Liver (tissue), 9 donors: Measurements from ENCODE around the gene ZNF701. TPM values are rescaled to one million over a fixed set of nuclear protein-coding genes. Genes with fewer than 3 reads are reported as not detected.

Experiments used
- DNase-seq: peaks from one replicate; pipeline ENCODE4 v3.0.0-alpha.2; 2017; ENCODE audit warnings: low spot score
- H3K27ac ChIP-seq, 2 donors: one replicate each; pipeline ENCODE4 v1.7.0; 2013; ENCODE audit warnings: inconsistent platforms in 2 of 2, low read length in 2 of 2, control low read depth in 1 of 2, low read depth in 1 of 2, mild to moderate bottlenecking in 1 of 2
- H3K27me3 ChIP-seq, 4 donors: one replicate each; pipeline versions ENCODE4 v1.6.1 to v1.7.0; 2013; ENCODE audit warnings: low read length in 3 of 4, inconsistent platforms in 1 of 4, mild to moderate bottlenecking in 1 of 4, moderate library complexity in 1 of 4; ENCODE audit not compliant: control insufficient read depth in 4 of 4, insufficient read depth in 4 of 4
- H3K36me3 ChIP-seq, 4 donors: one replicate each; pipeline versions ENCODE4 v1.6.1 to v1.7.0; 2013; ENCODE audit warnings: low read length in 3 of 4, mild to moderate bottlenecking in 3 of 4, low read depth in 1 of 4, moderate library complexity in 1 of 4; ENCODE audit not compliant: control insufficient read depth in 4 of 4, insufficient read depth in 3 of 4
- H3K4me1 ChIP-seq, 4 donors: one replicate each; pipeline versions ENCODE4 v1.6.1 to v1.7.0; 2013; ENCODE audit warnings: low read length in 3 of 4, mild to moderate bottlenecking in 3 of 4, moderate library complexity in 1 of 4; ENCODE audit not compliant: control insufficient read depth in 4 of 4, insufficient read depth in 4 of 4
- H3K4me3 ChIP-seq, 3 donors: one replicate each; pipeline versions ENCODE4 v1.6.1 to v1.7.0; 2013; ENCODE audit warnings: low read length in 3 of 3, control low read depth in 1 of 3, low read depth in 1 of 3, mild to moderate bottlenecking in 1 of 3
- H3K9ac ChIP-seq, 2 donors: one replicate each; pipeline ENCODE4 v1.7.0; 2013; ENCODE audit warnings: low read length in 2 of 2, mild to moderate bottlenecking in 2 of 2, moderate library complexity in 2 of 2, control low read depth in 1 of 2, low read depth in 1 of 2
- H3K9me3 ChIP-seq, 4 donors: one replicate each; pipeline versions ENCODE4 v1.6.1 to v1.7.0; 2013; ENCODE audit warnings: low read length in 3 of 4; ENCODE audit not compliant: control insufficient read depth in 4 of 4
- EGR1 ChIP-seq, 2 donors: IDR thresholded peaks; 2 replicates each; pipeline ENCODE4 v1.6.1; 2016 to 2018; ENCODE audit warnings: antibody characterized with exemption in 2 of 2, low read depth in 2 of 2
- FOXA1 ChIP-seq: IDR thresholded peaks from 2 replicates; pipeline ENCODE4 v1.6.1; 2016; ENCODE audit warnings: antibody characterized with exemption
- GABPA ChIP-seq, 2 donors: IDR thresholded peaks in 1 of 2; conservative IDR thresholded peaks in 1 of 2; 2 replicates each; pipeline ENCODE4 v1.6.1; 2016; ENCODE audit warnings: antibody characterized with exemption in 2 of 2, mild to moderate bottlenecking in 1 of 2, moderate library complexity in 1 of 2
- HNF4A ChIP-seq, 2 donors: conservative IDR thresholded peaks; 2 replicates each; pipeline ENCODE4 v1.6.1; 2016; ENCODE audit warnings: antibody characterized with exemption in 2 of 2, mild to moderate bottlenecking in 2 of 2
- JUND ChIP-seq, 2 donors: IDR thresholded peaks; 2 replicates each; pipeline ENCODE4 v1.6.1; 2016; ENCODE audit warnings: antibody characterized with exemption in 2 of 2
- NR2F2 ChIP-seq: IDR thresholded peaks from 2 replicates; pipeline ENCODE4 v1.6.1; 2016; ENCODE audit warnings: antibody characterized with exemption
- RAD21 ChIP-seq, 2 donors: IDR thresholded peaks; 2 replicates each; pipeline ENCODE4 v1.6.1; 2016; ENCODE audit warnings: antibody characterized with exemption in 2 of 2, mild to moderate bottlenecking in 2 of 2
- SP1 ChIP-seq: IDR thresholded peaks from 2 replicates; pipeline ENCODE4 v1.6.1; 2018; ENCODE audit warnings: antibody characterized with exemption, mild to moderate bottlenecking
- TAF1 ChIP-seq: conservative IDR thresholded peaks from 2 replicates; pipeline ENCODE4 v1.6.1; 2016; ENCODE audit warnings: antibody characterized with exemption, mild to moderate bottlenecking
- WGBS: extraction: QIAGEN DNeasy Blood & Tissue Kit; methylation state at CpG from one replicate; pipeline ENCODE4 v1.1.7; 2013; 5-methylcytosine and 5-hydroxymethylcytosine counted together
- polyA plus RNA-seq, 2 donors: library from polyadenylated mRNA; stranded (reverse) in 1 of 2; unstranded in 1 of 2; fragments of 200-250 nt in 1 of 2; fragments of >200 nt in 1 of 2; fragmentation: Nextera tagmentation in 1 of 2; extraction: Ambion mirVana in 1 of 2; gene quantifications; one replicate each; pipeline versions ENCODE4 v1.2.1 to v1.2.3, GENCODE V29; 2013 to 2015
- total RNA-seq, 2 donors: library from RNA; depleted of rRNA; stranded (reverse); fragments of >200 nt; gene quantifications; one replicate each; pipeline ENCODE4 v1.2.3, GENCODE V29; 2014
- TF ChIP-seq, protein P1 (sequence below): fragments of 150-350 bp; IDR thresholded peaks from 2 replicates; pipeline ENCODE4 v1.5.1; 2017; ENCODE audit warnings: improper control_type of control experiment, low read depth, low read length; ENCODE audit not compliant: missing input control
- TF ChIP-seq, protein P2 (sequence below): IDR thresholded peaks from 2 replicates; pipeline ENCODE4 v1.6.1; 2016; ENCODE audit warnings: antibody characterized with exemption
- TF ChIP-seq, protein P3 (sequence below): IDR thresholded peaks from 2 replicates; pipeline ENCODE4 v1.6.1; 2016; ENCODE audit warnings: antibody characterized with exemption, mild to moderate bottlenecking
- donor health status: healthy.
- donor health status: healthy.
- donor health status: healthy.
- donor health status: healthy.
- donor health status: healthy.

The ZNF701 gene
- total RNA-seq = 10 to 100 TPM in 1 of 2 donors, 1 to 10 TPM in 1; 4.9 to 12.8 TPM
- polyA plus RNA-seq = 1 to 10 TPM in 1 of 2 donors, under 1 TPM in 1; 0.75 to 1.1 TPM

DNA sequence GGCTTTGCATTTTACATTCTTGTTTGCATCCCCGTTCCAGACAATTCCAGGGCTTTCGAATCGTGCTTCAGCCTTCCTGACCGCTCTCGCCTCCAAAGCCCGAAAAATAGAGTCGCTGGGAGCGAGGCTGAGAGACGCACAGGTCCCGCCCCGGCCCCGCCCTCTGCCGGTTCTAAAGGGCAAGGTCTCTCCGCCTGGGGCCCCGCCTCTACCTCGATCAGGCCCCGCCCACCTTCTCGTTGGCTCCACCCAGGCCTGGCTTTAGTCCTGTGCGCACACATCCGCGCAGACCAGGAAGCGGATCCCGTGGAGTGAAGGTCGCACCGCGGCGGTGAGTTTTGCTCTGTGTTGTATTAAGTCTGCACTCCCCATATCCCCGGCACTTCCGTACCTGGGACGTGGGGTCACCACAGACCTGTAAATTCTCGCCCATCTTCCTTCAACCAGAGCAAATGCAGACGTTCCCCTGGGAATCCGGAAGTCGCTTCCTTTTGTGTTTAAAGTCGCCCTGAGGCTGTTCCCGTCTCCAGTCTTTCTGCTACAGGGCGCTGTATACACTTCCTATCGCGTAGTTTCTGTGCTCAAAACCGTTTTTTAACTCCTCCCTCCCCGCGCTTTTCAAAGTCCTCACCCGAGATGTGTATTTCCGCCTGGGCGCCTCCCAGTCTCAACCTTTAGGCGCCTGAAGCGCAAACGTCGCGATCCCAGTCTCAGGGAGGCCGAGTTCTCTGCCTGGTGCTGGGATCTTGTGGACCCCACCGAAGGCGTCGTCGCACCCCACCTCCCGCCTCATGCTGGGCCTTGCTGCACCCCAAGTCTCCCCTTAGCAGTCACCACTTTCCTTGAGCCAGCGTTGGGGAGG is at the start of gene ZNF701:
Gene ZNF701, plus strand, starts transcription at position 288 of the 862 bp plus-strand sequence. CDS start 3,861 bp downstream, outside the sequence.
- Histone ChIP-seq H3K4me3 (peak within 1 kb of the TSS; percentile 55 to 80 (median 71)), H3K36me3 (peaks cover 0 to 8% (median 4%) of the 10 kb centered on the region in 4 donors), H3K9ac (peak within 1 kb of the TSS in 1 of 2 donors; percentile 51), H3K9me3 (peaks cover 28 to 61% (median 34%) of the 10 kb centered on the region in 4 donors), H3K4me1 (peaks cover 0 to 2% (median 0%) of the 10 kb centered on the region in 4 donors), H3K27me3 (no peaks in the 10 kb centered on the region), H3K27ac (peak within 1 kb of the TSS in 1 of 2 donors; percentile 73)
- DNase-seq = peak; percentile 99
- 4% methylated on average over 57 of the region's 57 CpGs for whole genome bisulfite sequencing
- TF ChIP-seq, protein P1, sequence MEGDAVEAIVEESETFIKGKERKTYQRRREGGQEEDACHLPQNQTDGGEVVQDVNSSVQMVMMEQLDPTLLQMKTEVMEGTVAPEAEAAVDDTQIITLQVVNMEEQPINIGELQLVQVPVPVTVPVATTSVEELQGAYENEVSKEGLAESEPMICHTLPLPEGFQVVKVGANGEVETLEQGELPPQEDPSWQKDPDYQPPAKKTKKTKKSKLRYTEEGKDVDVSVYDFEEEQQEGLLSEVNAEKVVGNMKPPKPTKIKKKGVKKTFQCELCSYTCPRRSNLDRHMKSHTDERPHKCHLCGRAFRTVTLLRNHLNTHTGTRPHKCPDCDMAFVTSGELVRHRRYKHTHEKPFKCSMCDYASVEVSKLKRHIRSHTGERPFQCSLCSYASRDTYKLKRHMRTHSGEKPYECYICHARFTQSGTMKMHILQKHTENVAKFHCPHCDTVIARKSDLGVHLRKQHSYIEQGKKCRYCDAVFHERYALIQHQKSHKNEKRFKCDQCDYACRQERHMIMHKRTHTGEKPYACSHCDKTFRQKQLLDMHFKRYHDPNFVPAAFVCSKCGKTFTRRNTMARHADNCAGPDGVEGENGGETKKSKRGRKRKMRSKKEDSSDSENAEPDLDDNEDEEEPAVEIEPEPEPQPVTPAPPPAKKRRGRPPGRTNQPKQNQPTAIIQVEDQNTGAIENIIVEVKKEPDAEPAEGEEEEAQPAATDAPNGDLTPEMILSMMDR = peak; percentile 21
- TF ChIP-seq, protein P2, sequence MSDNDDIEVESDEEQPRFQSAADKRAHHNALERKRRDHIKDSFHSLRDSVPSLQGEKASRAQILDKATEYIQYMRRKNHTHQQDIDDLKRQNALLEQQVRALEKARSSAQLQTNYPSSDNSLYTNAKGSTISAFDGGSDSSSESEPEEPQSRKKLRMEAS = peak; percentile 11
- TF ChIP-seq FOXA1 (no peak), JUND (IDR thresholded peaks at IDR 0.05) (no peak), SP1 (peak; percentile 51), GABPA (IDR thresholded peaks at IDR 0.05 in 1 of 2, conservative IDR thresholded peaks at IDR 0.05 in 1 of 2) (no peak), RAD21 (IDR thresholded peaks at IDR 0.05) (peak; percentile 25 to 38), TAF1 (no peak), NR2F2 (peak; percentile 36)

DNA sequence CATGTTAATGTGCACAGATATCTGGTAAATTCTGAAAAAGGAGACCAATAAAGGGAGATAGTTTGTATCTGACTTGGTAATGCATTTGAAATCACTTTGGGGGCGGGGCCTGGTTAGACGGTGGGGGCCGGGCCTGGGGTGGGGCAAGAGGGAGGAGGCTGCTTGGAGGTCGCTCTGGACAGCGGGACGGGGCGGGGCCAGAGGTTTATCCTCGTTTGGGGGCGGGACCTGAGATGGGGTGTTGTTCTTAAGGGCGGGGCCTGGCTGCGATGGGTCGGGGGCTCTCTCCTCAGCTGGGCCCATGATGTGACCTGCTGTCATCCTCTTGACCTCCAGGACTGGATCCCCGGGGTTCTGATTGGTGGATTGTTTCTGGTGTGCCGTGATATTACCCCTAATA is 47.5 kb upstream of the ZNF701 start:
- Histone ChIP-seq H3K9me3 (peaks cover 19 to 45% (median 27%) of the 10 kb centered on the region in 4 donors), H3K36me3 (no peaks in the 10 kb centered on the region), H3K4me1 (peaks cover 0 to 4% (median 3%) of the 10 kb centered on the region in 4 donors), H3K4me3 (no peak overlapping the region), H3K9ac (no peak overlapping the region), H3K27ac (no peak overlapping the region), H3K27me3 (peaks cover 0 to 3% (median 0%) of the 10 kb centered on the region in 4 donors)
- no peak for TF ChIP-seq JUND (IDR thresholded peaks at IDR 0.05)
- TF ChIP-seq NR2F2 = no peak
- TF ChIP-seq TAF1 = no peak
- TF ChIP-seq, protein P2 = no peak
- TF ChIP-seq RAD21 (IDR thresholded peaks at IDR 0.05) = no peak
- TF ChIP-seq, protein P3, sequence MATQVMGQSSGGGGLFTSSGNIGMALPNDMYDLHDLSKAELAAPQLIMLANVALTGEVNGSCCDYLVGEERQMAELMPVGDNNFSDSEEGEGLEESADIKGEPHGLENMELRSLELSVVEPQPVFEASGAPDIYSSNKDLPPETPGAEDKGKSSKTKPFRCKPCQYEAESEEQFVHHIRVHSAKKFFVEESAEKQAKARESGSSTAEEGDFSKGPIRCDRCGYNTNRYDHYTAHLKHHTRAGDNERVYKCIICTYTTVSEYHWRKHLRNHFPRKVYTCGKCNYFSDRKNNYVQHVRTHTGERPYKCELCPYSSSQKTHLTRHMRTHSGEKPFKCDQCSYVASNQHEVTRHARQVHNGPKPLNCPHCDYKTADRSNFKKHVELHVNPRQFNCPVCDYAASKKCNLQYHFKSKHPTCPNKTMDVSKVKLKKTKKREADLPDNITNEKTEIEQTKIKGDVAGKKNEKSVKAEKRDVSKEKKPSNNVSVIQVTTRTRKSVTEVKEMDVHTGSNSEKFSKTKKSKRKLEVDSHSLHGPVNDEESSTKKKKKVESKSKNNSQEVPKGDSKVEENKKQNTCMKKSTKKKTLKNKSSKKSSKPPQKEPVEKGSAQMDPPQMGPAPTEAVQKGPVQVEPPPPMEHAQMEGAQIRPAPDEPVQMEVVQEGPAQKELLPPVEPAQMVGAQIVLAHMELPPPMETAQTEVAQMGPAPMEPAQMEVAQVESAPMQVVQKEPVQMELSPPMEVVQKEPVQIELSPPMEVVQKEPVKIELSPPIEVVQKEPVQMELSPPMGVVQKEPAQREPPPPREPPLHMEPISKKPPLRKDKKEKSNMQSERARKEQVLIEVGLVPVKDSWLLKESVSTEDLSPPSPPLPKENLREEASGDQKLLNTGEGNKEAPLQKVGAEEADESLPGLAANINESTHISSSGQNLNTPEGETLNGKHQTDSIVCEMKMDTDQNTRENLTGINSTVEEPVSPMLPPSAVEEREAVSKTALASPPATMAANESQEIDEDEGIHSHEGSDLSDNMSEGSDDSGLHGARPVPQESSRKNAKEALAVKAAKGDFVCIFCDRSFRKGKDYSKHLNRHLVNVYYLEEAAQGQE = no peak
- no peak for TF ChIP-seq EGR1 (IDR thresholded peaks at IDR 0.05; ENCODE audit: low read depth in 2 of 2)
- no peak for TF ChIP-seq FOXA1
- TF ChIP-seq HNF4A (conservative IDR thresholded peaks at IDR 0.05) = no peak
- DNase-seq = no peak
- WGBS = 79% methylated on average over 14 of the region's 14 CpGs
